Dedifferentiated amniotic fluid mesenchymal stem cell (primary cell): ENCODE data around the gene BTK.

ENCODE experiments used
- DNase-seq: peaks from one replicate; pipeline ENCODE4 v3.0.0-alpha.2; 2016; ENCODE audit errors: extremely low spot score

BTK gene

GRCh38 chrX:101393530-101394305 is 7.7 kb upstream of the BTK start:
- DNase-seq, result no peak

DNA sequence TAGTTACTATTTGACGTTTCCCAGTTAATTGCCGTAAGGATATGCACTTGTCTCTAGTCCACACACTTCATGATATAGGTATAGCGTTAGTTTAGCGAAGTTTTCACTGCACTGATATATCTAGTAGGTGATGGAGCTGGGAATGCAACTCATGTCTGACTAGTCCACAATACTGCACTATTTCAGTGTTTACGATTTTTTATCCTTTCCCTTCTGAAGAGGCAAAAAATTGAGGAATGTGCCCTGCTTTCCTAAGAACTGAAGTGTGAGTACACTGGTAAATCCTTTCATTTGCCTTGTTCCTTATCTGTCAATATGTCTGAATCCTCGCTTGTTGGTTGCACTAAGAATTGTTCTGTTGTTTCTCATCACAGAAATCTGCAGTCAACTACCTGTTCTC is 5.8 kb upstream of the BTK start:
- DNase-seq, result no peak

GRCh38 chrX:101390664-101391525 is 4.9 kb upstream of the BTK start, which contains the start of gene RPL36A:
Gene RPL36A (plus strand): TSS chrX:101391011. CDS start chrX:101391044, 33 bp downstream.
- peak; percentile 81 for DNase-seq

DNA sequence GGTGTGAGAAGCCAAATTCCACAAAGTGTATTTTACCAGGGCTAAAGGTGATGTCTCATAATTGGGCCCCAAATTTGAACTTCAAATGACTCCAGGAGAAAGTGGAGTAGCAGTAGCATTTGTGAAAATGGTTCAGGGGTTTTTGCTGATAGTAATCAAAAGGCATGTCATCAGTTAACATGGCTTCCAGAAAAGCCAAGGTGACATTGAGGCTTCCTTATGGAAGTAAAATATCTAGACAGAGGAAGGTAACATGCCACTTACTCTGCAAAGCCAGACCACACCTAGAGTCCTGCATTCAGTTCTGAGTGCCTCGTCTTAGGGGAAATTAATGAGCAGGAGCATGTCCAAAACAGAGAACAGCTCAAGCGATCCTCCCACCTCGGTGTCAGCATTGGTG is 2.6 kb upstream of the BTK start:
- no peak for DNase-seq

DNA sequence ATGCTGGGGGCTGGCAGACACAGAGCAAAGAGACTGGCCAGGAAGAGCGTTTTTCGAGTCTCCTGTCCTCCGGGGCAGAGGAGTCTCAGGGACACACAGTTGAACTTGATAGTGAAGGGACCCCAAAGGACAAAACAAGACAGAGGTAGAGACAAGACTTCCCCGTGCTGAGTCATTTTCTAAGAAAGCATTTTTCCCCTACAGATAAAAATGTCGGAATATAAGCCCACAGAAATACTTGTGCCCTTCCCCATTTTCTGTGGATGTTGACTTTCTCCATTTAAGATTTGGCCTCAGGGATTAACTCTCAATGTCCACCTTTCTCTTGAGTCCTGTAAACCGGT is 523 bp upstream of the BTK start:
- DNase-seq, result no peak

- DNase-seq, result no peak
Measured at GRCh38 chrX:101385026-101385684, 836 bp downstream of the BTK start.

- DNase-seq, result no peak
Measured at GRCh38 chrX:101383679-101384205, 2.2 kb downstream of the BTK start.

- no peak for DNase-seq
Measured at GRCh38 chrX:101377547-101377946, 8.4 kb downstream of the BTK start.

DNA sequence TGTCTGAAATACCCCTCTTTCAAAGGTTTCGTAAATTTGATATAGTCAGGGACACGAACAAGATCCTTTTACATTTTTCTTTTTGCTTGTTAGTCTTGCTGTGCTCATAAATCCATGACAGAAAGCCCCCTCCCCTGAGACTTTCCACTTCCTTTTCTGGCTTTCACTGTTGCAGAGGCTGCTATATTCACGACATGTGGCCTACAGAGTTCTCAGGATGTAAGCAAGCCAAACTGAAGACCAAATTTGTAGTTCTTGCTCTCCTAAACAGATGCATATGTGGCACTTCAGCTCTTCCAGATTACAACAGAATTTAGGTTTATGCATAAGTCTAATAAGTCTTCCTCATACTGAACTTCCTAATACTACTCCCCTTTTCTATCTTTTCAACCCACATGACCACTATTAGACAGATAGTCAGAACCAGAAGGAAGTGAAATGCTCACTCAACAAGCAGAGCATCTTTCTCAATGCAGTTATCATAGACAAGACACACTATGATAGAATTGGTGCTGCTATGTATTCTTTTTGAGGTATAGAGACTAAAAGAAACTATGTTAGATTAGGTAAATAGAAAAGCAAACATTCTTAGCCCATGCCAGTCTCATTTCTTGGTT is 15.0 kb downstream of the BTK start:
- DNase-seq, result no peak

GRCh38 chrX:101369687-101370086 is 16.3 kb downstream of the BTK start:
- no peak for DNase-seq

- no peak for DNase-seq
Measured at GRCh38 chrX:101368800-101369199, 17.2 kb downstream of the BTK start.

DNA sequence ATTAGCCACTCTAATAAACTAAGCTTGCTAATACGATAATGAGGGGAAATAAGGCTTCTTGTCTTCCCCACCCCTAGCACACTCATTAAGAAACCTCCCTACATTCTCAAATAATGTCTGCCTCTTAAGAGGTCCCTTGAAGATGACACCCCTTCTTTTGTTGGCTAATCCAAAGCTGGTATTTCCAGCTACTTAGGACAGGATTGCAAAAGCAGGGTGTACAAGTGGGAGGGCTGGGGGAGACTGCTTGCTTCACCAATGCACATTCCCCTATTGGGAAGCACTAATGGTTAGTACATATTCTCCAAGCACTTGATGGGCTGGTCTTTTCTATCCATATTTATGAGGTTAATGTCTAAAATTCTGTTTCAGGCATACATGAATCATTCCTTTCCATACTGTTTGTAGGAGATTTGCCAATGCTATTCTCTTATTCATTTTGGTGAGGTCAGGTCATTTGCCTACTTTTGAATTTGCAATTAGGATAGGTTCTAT is 20.6 kb downstream of the BTK start:
- DNase-seq, result no peak

DNA sequence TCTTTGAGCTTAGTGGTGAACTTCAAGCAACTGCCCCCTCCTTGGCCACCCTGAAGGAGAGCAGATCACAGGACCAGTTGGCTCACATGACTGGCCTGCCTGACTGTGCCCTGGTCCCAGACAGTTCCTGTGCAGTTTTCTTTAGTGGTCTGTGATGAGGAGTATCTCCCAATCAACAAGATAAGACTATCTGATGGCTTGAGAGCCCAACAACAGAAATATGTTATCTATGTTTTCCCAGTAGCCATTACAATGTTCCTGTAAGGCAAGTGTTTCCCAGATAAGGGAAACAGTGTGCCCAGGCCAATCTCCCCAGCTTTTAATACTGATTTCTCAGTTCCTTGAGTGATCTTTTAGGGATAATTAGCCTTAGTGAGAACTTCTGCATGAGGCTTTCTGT is 23.2 kb downstream of the BTK start:
- DNase-seq, result no peak

GRCh38 chrX:101362116-101362515 is 23.9 kb downstream of the BTK start:
- DNase-seq, result no peak

DNA sequence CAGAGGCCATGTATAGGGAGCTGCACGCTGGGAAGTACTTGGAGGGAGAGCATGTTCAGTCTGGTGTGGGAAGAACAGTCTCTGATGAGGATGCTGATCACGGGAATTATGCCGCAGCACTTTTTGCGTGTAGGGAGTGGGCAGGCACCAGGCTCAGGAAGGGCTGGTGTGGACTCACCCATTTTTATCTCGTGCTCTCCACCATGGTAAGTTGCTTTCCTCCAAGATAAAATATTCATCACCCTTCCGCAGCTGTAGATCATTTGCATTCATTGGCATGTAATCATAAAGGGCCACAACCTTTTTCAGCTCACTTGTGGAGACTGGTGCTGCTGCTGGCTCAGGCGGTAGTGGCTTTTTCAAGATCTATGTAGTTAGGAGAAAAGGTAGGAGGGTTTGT is 25.6 kb downstream of the BTK start:
- DNase-seq, result no peak

DNA sequence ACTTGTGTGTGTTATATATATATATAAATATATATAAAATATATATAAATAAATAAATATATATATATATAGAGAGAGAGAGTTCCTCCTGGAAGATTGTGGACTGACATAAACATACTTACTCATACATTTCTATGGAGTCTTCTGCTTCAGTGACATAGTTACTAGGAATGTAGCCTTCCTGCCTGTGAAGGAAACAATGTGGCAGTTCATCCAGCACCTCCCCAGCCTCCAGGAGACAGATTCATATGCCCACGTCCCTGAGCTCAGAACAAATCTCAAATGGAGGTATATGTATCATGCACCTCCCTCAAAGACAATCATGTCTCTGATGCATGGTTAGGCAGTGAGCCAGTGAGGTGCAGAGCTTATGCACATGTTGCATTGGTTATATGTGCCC is 26.0 kb downstream of the BTK start:
- no peak for DNase-seq

DNA sequence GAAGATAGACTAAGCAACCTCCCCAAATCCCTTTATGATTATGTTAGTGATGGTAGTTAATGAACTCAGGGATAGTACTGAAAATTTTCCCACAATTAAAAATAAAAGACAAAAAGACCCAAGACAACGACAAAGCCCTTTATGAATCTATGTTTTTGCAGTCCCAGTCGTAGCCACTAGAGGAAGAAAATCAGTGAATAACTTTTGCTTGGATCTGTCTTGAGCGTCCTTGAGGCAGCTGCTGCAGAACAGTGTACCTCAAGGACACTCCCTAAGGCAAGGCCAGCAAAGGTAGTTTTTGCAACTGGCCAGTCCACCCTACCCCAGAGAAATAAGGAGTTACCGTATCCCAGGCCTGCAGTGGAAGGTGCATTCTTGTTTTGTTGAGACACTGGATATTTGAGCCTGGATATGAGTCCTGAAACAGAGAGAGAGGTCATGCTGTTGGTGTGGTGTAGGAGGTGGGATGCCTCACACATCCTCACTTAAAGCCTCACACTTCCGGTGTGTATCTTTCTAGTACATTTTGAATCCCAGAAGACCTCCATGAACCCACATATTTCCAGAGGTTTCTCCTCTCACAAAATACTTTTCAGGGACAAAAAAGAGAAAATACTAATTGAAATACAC is 28.7 kb downstream of the BTK start:
- DNase-seq, result no peak

GRCh38 chrX:101349193-101349562 is 36.8 kb downstream of the BTK start:
- no peak for DNase-seq

DNA sequence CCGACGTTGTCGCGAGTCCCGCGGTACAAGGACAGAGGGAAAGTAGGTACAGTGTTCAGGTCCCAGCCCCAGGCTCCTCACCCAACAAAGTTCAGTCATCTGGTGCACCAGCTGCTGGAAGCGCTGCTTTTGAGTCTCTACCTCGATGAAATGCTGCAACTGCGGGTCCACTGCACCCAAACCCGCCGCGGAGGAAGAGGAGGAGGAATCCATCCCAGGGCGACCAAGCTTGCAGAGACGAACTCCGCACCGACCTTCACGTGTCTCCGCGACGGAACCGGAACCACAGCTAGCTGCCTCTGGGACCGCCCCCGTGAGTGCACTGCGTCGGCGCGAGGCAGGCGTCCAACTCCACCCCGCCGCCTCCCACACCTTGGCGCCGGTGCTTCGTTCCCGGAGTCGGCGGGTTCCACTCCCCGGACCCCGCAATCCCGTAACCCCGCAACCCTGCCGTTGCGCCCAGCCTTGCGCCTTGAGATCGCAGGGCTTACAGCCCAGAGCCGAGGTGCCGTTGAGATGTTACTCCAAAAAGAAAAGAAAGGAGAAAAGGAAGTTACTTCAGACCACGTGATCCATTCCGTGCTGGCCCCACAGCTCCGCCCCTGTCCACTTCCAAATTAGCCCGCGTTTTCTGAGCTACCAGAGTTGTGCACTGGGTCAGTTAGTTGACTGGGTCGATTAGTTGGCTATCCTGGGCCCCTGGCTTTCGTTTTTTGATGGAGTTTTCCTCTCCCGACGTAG is 37.4 kb downstream of the BTK start, which contains the start of gene TIMM8A:
TSS of gene TIMM8A (minus strand) at position 291 of the 741 bp plus-strand sequence. CDS start at position 213, 78 bp downstream.
- peak; percentile 48 for DNase-seq

DNA sequence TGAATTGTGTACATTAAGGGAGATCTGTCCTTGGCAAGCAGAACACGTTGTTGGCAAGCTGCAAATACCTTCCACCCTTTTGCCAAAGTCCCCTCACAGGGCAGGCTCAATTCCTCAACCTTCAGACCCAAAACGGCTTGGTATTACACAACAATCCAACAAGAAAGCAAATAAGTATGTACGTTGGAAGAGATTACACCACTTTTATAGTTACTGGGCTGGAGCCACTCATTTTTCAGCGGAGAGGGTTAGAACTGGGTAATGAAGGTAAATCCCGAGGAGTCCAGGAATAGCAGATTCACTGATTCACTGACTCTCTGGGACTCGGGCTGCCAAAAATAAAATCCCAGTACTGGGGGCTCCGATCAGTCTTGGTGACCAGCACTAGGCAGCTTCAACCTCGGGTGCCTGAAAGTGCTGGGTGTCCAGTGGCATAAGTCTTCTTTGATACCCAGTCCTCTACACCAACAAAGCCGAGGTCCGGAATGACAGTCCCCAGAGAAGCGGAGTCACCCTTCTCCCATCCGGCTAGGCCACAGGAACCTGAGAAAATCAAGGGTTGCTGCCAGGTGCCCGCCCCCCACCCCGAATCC is 38.0 kb downstream of the BTK start:
- no peak for DNase-seq
